ENCODE results near the gene CEP104. TPM values are rescaled to one million over a fixed set of nuclear protein-coding genes. Genes with fewer than 3 reads are reported as not detected.

CEP104 gene
- total RNA-seq, 1 donor from 2014 or later = 43.8 TPM

DNA sequence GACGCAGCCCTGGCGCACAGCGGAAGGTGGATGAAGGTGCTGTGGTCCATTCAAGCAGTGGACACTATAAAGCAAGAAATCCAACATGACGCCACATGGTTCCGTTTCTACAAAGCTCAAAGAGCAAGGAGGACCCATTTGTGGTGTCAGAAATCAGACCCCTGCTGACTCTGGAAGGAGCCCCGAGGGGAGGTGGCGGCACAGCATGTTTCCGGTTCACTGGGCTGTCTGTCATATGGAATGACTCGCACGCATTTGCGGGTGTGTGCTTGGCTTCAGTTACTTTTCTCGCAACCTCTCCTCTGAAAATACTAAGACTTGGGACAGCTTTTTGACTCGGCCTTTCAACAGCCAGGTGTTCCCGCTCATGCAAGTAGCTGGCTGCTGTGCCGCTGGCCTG, 31.7 kb downstream of the CEP104 start:
- H3K9me3 Mint-ChIP-seq (ENCODE audit: low read depth) = no peaks in the 10 kb centered on the region
- DNase-seq (ENCODE audit: low spot score, unreplicated experiment) = no peak
- H3K4me1 Mint-ChIP-seq (ENCODE audit: low read depth) = no peaks in the 10 kb centered on the region
- H3K27ac Mint-ChIP-seq = no peak overlapping the region
- TF ChIP-seq, protein P1, sequence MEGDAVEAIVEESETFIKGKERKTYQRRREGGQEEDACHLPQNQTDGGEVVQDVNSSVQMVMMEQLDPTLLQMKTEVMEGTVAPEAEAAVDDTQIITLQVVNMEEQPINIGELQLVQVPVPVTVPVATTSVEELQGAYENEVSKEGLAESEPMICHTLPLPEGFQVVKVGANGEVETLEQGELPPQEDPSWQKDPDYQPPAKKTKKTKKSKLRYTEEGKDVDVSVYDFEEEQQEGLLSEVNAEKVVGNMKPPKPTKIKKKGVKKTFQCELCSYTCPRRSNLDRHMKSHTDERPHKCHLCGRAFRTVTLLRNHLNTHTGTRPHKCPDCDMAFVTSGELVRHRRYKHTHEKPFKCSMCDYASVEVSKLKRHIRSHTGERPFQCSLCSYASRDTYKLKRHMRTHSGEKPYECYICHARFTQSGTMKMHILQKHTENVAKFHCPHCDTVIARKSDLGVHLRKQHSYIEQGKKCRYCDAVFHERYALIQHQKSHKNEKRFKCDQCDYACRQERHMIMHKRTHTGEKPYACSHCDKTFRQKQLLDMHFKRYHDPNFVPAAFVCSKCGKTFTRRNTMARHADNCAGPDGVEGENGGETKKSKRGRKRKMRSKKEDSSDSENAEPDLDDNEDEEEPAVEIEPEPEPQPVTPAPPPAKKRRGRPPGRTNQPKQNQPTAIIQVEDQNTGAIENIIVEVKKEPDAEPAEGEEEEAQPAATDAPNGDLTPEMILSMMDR (IDR thresholded peaks at IDR 0.05; ENCODE audit: unreplicated experiment) = no peak
- peaks cover 19% of the 10 kb centered on the region for H3K36me3 Mint-ChIP-seq (ENCODE audit: insufficient read depth)
- H3K4me3 Mint-ChIP-seq (ENCODE audit: low read depth) = no peak overlapping the region
- no peaks in the 10 kb centered on the region for H3K27me3 Mint-ChIP-seq

DNA sequence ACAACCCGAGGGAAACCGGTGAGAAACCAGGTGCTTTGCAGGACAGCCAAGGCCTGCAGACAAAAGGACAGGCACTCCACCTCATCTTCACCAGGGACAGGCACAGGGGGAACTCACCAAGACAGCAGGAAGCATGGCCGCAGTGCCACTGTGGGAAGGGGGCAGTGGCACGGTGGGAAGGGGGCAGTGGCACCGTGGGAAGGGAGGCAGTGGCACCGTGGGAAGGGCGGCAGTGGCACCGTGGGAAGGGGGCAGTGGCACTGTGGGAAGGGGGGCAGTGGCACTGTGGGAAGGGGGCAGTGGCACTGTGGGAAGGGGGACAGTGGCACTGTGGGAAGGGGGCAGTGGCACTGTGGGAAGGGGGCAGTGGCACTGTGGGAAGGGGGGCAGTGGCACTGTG, 32.4 kb downstream of the CEP104 start:
- Mint-ChIP-seq H3K4me1 (ENCODE audit: low read depth) (no peaks in the 10 kb centered on the region), H3K27ac (no peak overlapping the region), H3K36me3 (ENCODE audit: insufficient read depth) (peaks cover 21% of the 10 kb centered on the region), H3K27me3 (no peaks in the 10 kb centered on the region), H3K9me3 (ENCODE audit: low read depth) (no peaks in the 10 kb centered on the region), H3K4me3 (ENCODE audit: low read depth) (no peak overlapping the region)
- no peak for DNase-seq (ENCODE audit: low spot score, unreplicated experiment)
- TF ChIP-seq, protein P1 (IDR thresholded peaks at IDR 0.05; ENCODE audit: unreplicated experiment) = no peak

DNA sequence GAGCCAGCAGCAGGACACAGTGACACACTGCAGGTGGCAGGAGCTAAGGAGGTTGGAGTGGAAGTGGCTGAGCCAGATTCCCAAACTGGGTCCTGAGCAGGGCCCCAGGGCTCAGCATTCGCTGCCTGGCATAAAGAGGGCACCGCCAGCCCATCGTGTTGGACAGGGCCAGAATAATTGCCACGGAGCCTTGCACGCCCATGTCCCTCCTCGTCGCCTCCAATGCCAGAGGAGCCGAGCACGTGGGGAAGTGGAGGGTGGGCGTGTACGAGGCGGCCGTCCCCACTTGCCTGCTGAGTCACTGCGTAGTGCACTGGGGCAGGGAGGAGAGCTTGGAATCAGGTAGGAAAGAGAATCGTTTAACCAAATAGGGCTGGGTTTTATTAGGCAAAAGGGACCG, 34.6 kb downstream of the CEP104 start:
- TF ChIP-seq, protein P1 (IDR thresholded peaks at IDR 0.05; ENCODE audit: unreplicated experiment) = no peak
- Mint-ChIP-seq H3K36me3 (ENCODE audit: insufficient read depth) (peaks cover 24% of the 10 kb centered on the region), H3K9me3 (ENCODE audit: low read depth) (no peaks in the 10 kb centered on the region), H3K4me3 (ENCODE audit: low read depth) (no peak overlapping the region), H3K4me1 (ENCODE audit: low read depth) (no peaks in the 10 kb centered on the region), H3K27ac (no peak overlapping the region), H3K27me3 (no peaks in the 10 kb centered on the region)
- no peak for DNase-seq (ENCODE audit: low spot score, unreplicated experiment)

DNA sequence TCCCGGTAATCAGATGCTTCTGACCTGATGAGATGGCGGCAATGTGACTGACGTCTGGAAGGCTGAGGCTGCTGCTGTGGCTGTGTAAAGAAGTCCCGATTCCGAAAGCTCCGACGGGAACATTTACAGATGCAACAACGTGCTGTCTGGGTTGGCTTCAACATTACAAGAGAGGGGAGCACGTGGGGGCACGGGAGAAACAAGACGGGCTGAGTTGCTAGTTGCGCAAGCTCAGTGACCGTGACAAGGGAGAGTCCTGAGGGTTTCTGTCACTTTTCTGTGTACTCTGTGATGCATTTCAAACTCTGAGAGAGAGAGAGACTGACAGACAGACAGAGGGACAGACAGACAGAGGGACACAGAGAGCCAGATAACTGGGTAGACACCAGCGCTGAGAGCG, 35.1 kb downstream of the CEP104 start:
- no peak overlapping the region for H3K27ac Mint-ChIP-seq
- no peaks in the 10 kb centered on the region for H3K27me3 Mint-ChIP-seq
- H3K4me3 Mint-ChIP-seq (ENCODE audit: low read depth) = no peak overlapping the region
- no peaks in the 10 kb centered on the region for H3K4me1 Mint-ChIP-seq (ENCODE audit: low read depth)
- H3K36me3 Mint-ChIP-seq (ENCODE audit: insufficient read depth) = peaks cover 24% of the 10 kb centered on the region
- TF ChIP-seq, protein P1 (IDR thresholded peaks at IDR 0.05; ENCODE audit: unreplicated experiment) = no peak
- no peaks in the 10 kb centered on the region for H3K9me3 Mint-ChIP-seq (ENCODE audit: low read depth)
- no peak for DNase-seq (ENCODE audit: low spot score, unreplicated experiment)

DNA sequence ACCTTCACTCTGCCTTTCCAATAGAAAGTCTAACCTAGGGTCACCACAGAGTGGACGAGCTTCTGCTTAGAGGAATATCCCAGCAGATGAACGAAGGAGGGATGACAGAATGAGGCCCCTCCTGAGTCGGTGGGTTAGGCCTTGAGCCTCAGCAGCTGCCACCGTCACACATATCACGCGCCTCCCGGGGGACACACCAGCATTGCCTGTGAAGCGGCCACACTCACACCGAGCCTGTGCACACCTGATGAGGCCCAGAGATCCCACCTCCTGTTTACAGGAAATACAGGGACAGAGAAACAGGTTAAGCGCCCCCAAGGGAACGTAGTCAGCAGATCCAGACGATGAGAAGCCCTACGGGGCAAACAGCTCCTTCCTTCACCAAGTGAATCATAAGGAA, 35.6 kb downstream of the CEP104 start:
- H3K4me1 Mint-ChIP-seq (ENCODE audit: low read depth) = no peaks in the 10 kb centered on the region
- no peak overlapping the region for H3K4me3 Mint-ChIP-seq (ENCODE audit: low read depth)
- no peak for DNase-seq (ENCODE audit: low spot score, unreplicated experiment)
- H3K27me3 Mint-ChIP-seq = no peaks in the 10 kb centered on the region
- peaks cover 24% of the 10 kb centered on the region for H3K36me3 Mint-ChIP-seq (ENCODE audit: insufficient read depth)
- H3K9me3 Mint-ChIP-seq (ENCODE audit: low read depth) = no peaks in the 10 kb centered on the region
- TF ChIP-seq, protein P1 (IDR thresholded peaks at IDR 0.05; ENCODE audit: unreplicated experiment) = no peak
- H3K27ac Mint-ChIP-seq = no peak overlapping the region

Measured in progenitor cell of endocrine pancreas (in vitro differentiated cells).